B cell (primary cell): ENCODE data around the gene WDR87. TPM values are rescaled to one million over a fixed set of nuclear protein-coding genes. Genes with fewer than 3 reads are reported as not detected.
A peak's percentile ranks its signal among the peaks of the same experiment; 100 is the strongest.

Experiments used
- ATAC-seq: fragments of 200-7000 bp; cut with Tn5 transposase; one replicate; pipeline ENCODE4 v1.10.0; 2021; ENCODE audit warnings: low read depth, mild to moderate bottlenecking, moderate number of reproducible peaks, moderate library complexity
- CTCF ChIA-PET: fragments of 350-600 bp; sonication (Branson Sonifier 250); formaldehyde crosslinking; loops from one replicate; lab custom pipeline; 2021; ENCODE audit warnings: antibody characterized with exemption, inconsistent platforms; lab: Charles Lee
- POLR2A ChIA-PET: fragments of 350-600 bp; sonication (Branson Sonifier 250); formaldehyde crosslinking; loops from one replicate; lab custom pipeline; 2021; ENCODE audit warnings: antibody characterized with exemption; lab: Charles Lee
- DNase-seq: peaks from one replicate; pipeline ENCODE4 v3.0.0; 2013
- H2AFZ ChIP-seq: 2 replicates; pipeline ENCODE4 v1.6.1; 2012; ENCODE audit warnings: mild to moderate bottlenecking, low read depth, low read length; ENCODE audit not compliant: insufficient read depth, poor library complexity, severe bottlenecking
- H3K27ac ChIP-seq, 2 donors: 1 replicate in 1 of 2; 2 replicates in 1 of 2; pipeline ENCODE4 v1.5.1; 2012 to 2013; ENCODE audit warnings: low read length in 2 of 2, mild to moderate bottlenecking in 2 of 2, moderate library complexity in 1 of 2
- H3K27me3 ChIP-seq, 4 experiments: fragments of 200-600 bp in 1 of 4; sonication (generic) in 1 of 4; replicated peaks in 1 of 4; 1 replicate in 2 of 4; 2 replicates in 2 of 4; pipeline versions ENCODE4 v1.6.1 to v1.7.0; 2013 to 2016; ENCODE audit warnings: low read length in 3 of 4, mild to moderate bottlenecking in 2 of 4, mixed read lengths in 1 of 4, moderate library complexity in 1 of 4; ENCODE audit not compliant: insufficient read depth in 4 of 4, control insufficient read depth in 3 of 4; ENCODE audit errors: control extremely low read depth in 1 of 4
- H3K36me3 ChIP-seq, 2 experiments: replicated peaks in 1 of 2; 1 replicate in 1 of 2; 2 replicates in 1 of 2; pipeline versions ENCODE4 v1.6.1 to v1.7.1; 2013; ENCODE audit warnings: low read length in 1 of 2; ENCODE audit not compliant: insufficient read depth in 2 of 2, control insufficient read depth in 1 of 2; ENCODE audit errors: control extremely low read depth in 1 of 2, extremely low read depth in 1 of 2
- H3K4me1 ChIP-seq, 2 donors: fragments of 200-600 bp in 1 of 2; sonication (generic) in 1 of 2; 1 replicate in 1 of 2; 2 replicates in 1 of 2; pipeline versions ENCODE4 v1.5.1 to v1.6.1; 2013 to 2017; ENCODE audit warnings: low read length in 2 of 2; ENCODE audit not compliant: control insufficient read depth in 2 of 2, insufficient read depth in 2 of 2
- H3K4me2 ChIP-seq: replicated peaks from 2 replicates; pipeline ENCODE3; 2012; ENCODE audit warnings: mild to moderate bottlenecking, low read depth, low read length; ENCODE audit not compliant: poor library complexity, severe bottlenecking
- H3K4me3 ChIP-seq, 5 experiments: fragments of 200-600 bp in 1 of 5; sonication (generic) in 1 of 5; 1 replicate in 3 of 5; 2 replicates in 2 of 5; pipeline versions ENCODE4 v1.5.1 to v1.7.0; 2011 to 2016; ENCODE audit warnings: low read length in 4 of 5, mild to moderate bottlenecking in 4 of 5, low read depth in 2 of 5, control low read depth in 1 of 5, moderate library complexity in 1 of 5; ENCODE audit not compliant: insufficient read depth in 1 of 5; ENCODE audit errors: control extremely low read depth in 1 of 5, extremely low read depth in 1 of 5
- H3K79me2 ChIP-seq: fragments of 200-600 bp; sonication (generic); one replicate; pipeline ENCODE4 v1.6.0; 2016; ENCODE audit warnings: low read length; ENCODE audit not compliant: control insufficient read depth, insufficient read depth
- H3K9ac ChIP-seq: fragments of 200-600 bp; sonication (generic); 2 replicates; pipeline ENCODE4 v1.6.1; 2017; ENCODE audit warnings: mild to moderate bottlenecking, low read length, moderate library complexity
- H3K9me3 ChIP-seq, 3 donors: one replicate each; pipeline versions ENCODE4 v1.6.1 to v1.7.1; 2013; ENCODE audit warnings: low read length in 2 of 3; ENCODE audit not compliant: control insufficient read depth in 2 of 3, insufficient read depth in 1 of 3; ENCODE audit errors: control extremely low read depth in 1 of 3
- H4K20me1 ChIP-seq: 2 replicates; pipeline ENCODE4 v1.6.0; 2012; ENCODE audit warnings: mild to moderate bottlenecking, low read length; ENCODE audit not compliant: insufficient read depth, control insufficient read depth, poor library complexity, severe bottlenecking
- H3K27ac Mint-ChIP-seq: one replicate; pipeline ENCODE4 v1.8.0; 2021; ENCODE audit warnings: mixed read lengths
- H3K27me3 Mint-ChIP-seq: one replicate; pipeline ENCODE4 v1.8.0; 2021; ENCODE audit warnings: mixed read lengths
- H3K4me1 Mint-ChIP-seq: one replicate; pipeline ENCODE4 v1.8.0; 2021; ENCODE audit warnings: mixed read lengths
- H3K4me3 Mint-ChIP-seq: one replicate; pipeline ENCODE4 v1.8.0; 2021; ENCODE audit warnings: mixed read lengths
- H3K9me3 Mint-ChIP-seq: one replicate; pipeline ENCODE4 v1.8.0; 2022; ENCODE audit warnings: mixed read lengths; ENCODE audit not compliant: insufficient read depth
- CTCF ChIP-seq: fragments of 200-600 bp; IDR thresholded peaks from one replicate; pipeline ENCODE4 v1.8.0; 2022; ENCODE audit warnings: antibody characterized with exemption, mild to moderate bottlenecking
- EZH2 ChIP-seq: IDR thresholded peaks from 2 replicates; pipeline ENCODE4 v1.6.1; 2012; ENCODE audit warnings: borderline replicate concordance, low read depth, mild to moderate bottlenecking, moderate library complexity, low read length; ENCODE audit not compliant: insufficient read depth, poor library complexity, severe bottlenecking
- WGBS: methylation state at CpG from one replicate; pipeline ENCODE4 v1.1.5; 2013; ENCODE audit warnings: missing lambda C conversion rate; ENCODE audit not compliant: insufficient coverage; 5-methylcytosine and 5-hydroxymethylcytosine counted together
- intact Hi-C: fragments of 100-400 bp; cut with micrococcal nuclease; formaldehyde crosslinking; loops from one replicate; pipeline ENCODE4 v1.10.0; 2022
- polyA plus RNA-seq: library from polyadenylated mRNA; depleted of rRNA; stranded (reverse); fragments of >200 nt; gene quantifications from 2 replicates; pipeline ENCODE4 v1.2.3, GENCODE V29; 2012
- total RNA-seq, 2 donors: library from RNA; stranded (reverse); fragments of 120-200 nt in 1 of 2; gene quantifications; 1 replicate in 1 of 2; 2 replicates in 1 of 2; pipeline versions ENCODE4 v1.2.3 to v1.2.4, GENCODE V29; 2013 to 2022

WDR87 gene
- total and polyA plus RNA-seq, 2 donors (not counting 1 experiment from before 2014, with no cell fraction given): not detected

- Histone ChIP-seq H3K27me3 (no peaks in the 10 kb centered on the region), H3K27ac (no peak overlapping the region), H2AFZ (no peak overlapping the region), H3K9me3 (peaks cover 0 to 4% (median 0%) of the 10 kb centered on the region in 3 donors), H3K4me1 (no peaks in the 10 kb centered on the region), H3K4me3 (no peak overlapping the region), H3K9ac (no peak overlapping the region), H3K4me2 (no peak overlapping the region), H3K79me2 (no peaks in the 10 kb centered on the region), H3K36me3 (no peaks in the 10 kb centered on the region), H4K20me1 (no peaks in the 10 kb centered on the region)
- Mint-ChIP-seq H3K4me3 (no peak overlapping the region), H3K9me3 (no peaks in the 10 kb centered on the region), H3K27me3 (peaks cover 13% of the 10 kb centered on the region), H3K27ac (no peak overlapping the region), H3K4me1 (no peaks in the 10 kb centered on the region)
- DNase-seq (no peak), ATAC-seq (no peak)
- WGBS: no CpG with 5 or more reads among the region's 3 CpGs
- ChIA-PET POLR2A (no interaction called here), CTCF (no interaction called here)
- intact Hi-C loops: no loop called here
- no peak for TF ChIP-seq CTCF
- no peak for TF ChIP-seq EZH2
These were observed 41.9 kb downstream of the WDR87 start for GRCh38 chr19:37864501-37864900.

- H3K27me3 Mint-ChIP-seq: peaks cover 11% of the 10 kb centered on the region
- Histone ChIP-seq H3K27me3 (peaks cover 0 to 11% (median 1%) of the 10 kb centered on the region in 4 experiments), H2AFZ (peak overlapping the region; percentile 50), H3K4me1 (no peaks in the 10 kb centered on the region), H3K9me3 (peaks cover 0 to 24% (median 3%) of the 10 kb centered on the region in 3 donors), H3K36me3 (no peaks in the 10 kb centered on the region), H3K4me2 (peak overlapping the region; percentile 63), H3K27ac (no peak overlapping the region), H3K9ac (peak overlapping the region; percentile 31), H4K20me1 (no peaks in the 10 kb centered on the region), H3K79me2 (no peaks in the 10 kb centered on the region), H3K4me3 (peak overlapping the region in 3 of 5 experiments; percentile 6 to 46 (median 30))
- intact Hi-C loops: no loop called here
- POLR2A ChIA-PET: no interaction called here
- peak; percentile 40 for DNase-seq
- 33% methylated on average over 24 of the region's 35 CpGs for WGBS
- TF ChIP-seq EZH2: no peak
- no peak for TF ChIP-seq CTCF
- H3K4me1 Mint-ChIP-seq: peaks cover 2% of the 10 kb centered on the region
- H3K4me3 Mint-ChIP-seq: peak overlapping the region; percentile 20
- no peak overlapping the region for H3K27ac Mint-ChIP-seq
- peak; percentile 51 for ATAC-seq
- CTCF ChIA-PET: interaction anchor here (0.6 kb wide), 1 partner anchor 1140 kb away, joined by 4 read pairs; no protein-coding TSS in a partner anchor
- H3K9me3 Mint-ChIP-seq: no peaks in the 10 kb centered on the region
These were observed 51.3 kb downstream of the WDR87 start for GRCh38 chr19:37855098-37855497.
